ENCODE results near the gene EEPD1. TPM values are rescaled to one million over a fixed set of nuclear protein-coding genes. Genes with fewer than 3 reads are reported as not detected.

Gene EEPD1
- total RNA-seq, 1 donor from 2014 or later = 9.9 TPM

GRCh38 chr7:36348771-36349170, 195.7 kb downstream of the EEPD1 start:
- TF ChIP-seq CTCF (IDR thresholded peaks at IDR 0.05) = no peak
- Histone ChIP-seq H3K27me3 (no peaks in the 10 kb centered on the region), H3K4me1 (no peaks in the 10 kb centered on the region), H3K36me3 (no peaks in the 10 kb centered on the region), H3K27ac (no peak overlapping the region), H3K9me3 (no peaks in the 10 kb centered on the region), H3K4me3 (no peak overlapping the region)
- no peak for ATAC-seq
- DNase-seq = no peak
- intact Hi-C loops (cut with DNase I) = no loop called here

GRCh38 chr7:36349626-36350025, 196.6 kb downstream of the EEPD1 start:
- Histone ChIP-seq H3K9me3 (no peaks in the 10 kb centered on the region), H3K4me3 (no peak overlapping the region), H3K27ac (no peak overlapping the region), H3K36me3 (no peaks in the 10 kb centered on the region), H3K4me1 (no peaks in the 10 kb centered on the region), H3K27me3 (no peaks in the 10 kb centered on the region)
- no peak for TF ChIP-seq CTCF (IDR thresholded peaks at IDR 0.05)
- ATAC-seq = no peak
- intact Hi-C loops (cut with DNase I) = no loop called here
- no peak for DNase-seq

Other genes with a start within 250 kb of the EEPD1 start
- 3.3 TPM for gene ANLN, start 236.6 kb downstream of the EEPD1 start, total RNA-seq

Measured in upper lobe of right lung (tissue), 1 donor.